BE2C (cell line): ENCODE results near the gene KIAA1217.

Source experiments
- DNase-seq: peaks from one replicate; pipeline ENCODE4 v3.0.0-alpha.2; 2020
- H3K27me3 ChIP-seq: fragments of 250-450 bp; sonication (Bioruptor Pico); 2 replicates; pipeline ENCODE4 v1.5.1; 2020; ENCODE audit warnings: mild to moderate bottlenecking
- H3K36me3 ChIP-seq: fragments of 250-450 bp; sonication (Bioruptor Pico); 2 replicates; pipeline ENCODE4 v1.5.1; 2020; ENCODE audit warnings: mild to moderate bottlenecking
- H3K4me1 ChIP-seq: fragments of 250-450 bp; sonication (Bioruptor Pico); 2 replicates; pipeline ENCODE4 v1.5.1; 2020
- H3K4me3 ChIP-seq: 2 replicates; pipeline ENCODE4 v1.5.1; 2011; ENCODE audit warnings: low read depth, low read length
- H3K9me3 ChIP-seq: fragments of 250-450 bp; sonication (Bioruptor Pico); 2 replicates; pipeline ENCODE4 v1.5.1; 2020
- TF ChIP-seq, protein P1 (sequence below): IDR thresholded peaks from 2 replicates; pipeline ENCODE4 v1.5.1; 2012; ENCODE audit warnings: mild to moderate bottlenecking, low read depth, low read length

KIAA1217 gene

DNA sequence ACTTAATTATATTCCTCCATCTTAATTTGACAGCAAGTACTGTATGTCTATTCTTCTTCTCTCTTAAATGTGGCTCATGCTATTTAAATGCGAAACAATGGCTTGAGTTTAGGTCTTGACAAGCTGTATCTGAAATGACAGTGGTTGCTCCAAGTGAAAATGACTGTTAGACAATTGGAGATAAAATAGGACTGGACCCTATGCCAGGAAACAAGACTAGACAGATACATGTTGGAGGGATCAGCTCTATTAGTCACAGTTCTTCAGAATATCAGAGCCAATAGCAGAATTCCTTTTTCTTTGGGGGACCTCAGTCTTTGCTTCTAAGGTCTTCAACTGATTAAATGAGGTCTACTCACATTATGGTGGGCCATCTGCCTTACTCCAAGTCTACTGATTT, 25.8 kb downstream of the KIAA1217 start:
- Histone ChIP-seq H3K27me3 (no peaks in the 10 kb centered on the region), H3K36me3 (no peaks in the 10 kb centered on the region), H3K4me3 (no peak overlapping the region), H3K4me1 (no peaks in the 10 kb centered on the region), H3K9me3 (no peaks in the 10 kb centered on the region)
- TF ChIP-seq, protein P1, sequence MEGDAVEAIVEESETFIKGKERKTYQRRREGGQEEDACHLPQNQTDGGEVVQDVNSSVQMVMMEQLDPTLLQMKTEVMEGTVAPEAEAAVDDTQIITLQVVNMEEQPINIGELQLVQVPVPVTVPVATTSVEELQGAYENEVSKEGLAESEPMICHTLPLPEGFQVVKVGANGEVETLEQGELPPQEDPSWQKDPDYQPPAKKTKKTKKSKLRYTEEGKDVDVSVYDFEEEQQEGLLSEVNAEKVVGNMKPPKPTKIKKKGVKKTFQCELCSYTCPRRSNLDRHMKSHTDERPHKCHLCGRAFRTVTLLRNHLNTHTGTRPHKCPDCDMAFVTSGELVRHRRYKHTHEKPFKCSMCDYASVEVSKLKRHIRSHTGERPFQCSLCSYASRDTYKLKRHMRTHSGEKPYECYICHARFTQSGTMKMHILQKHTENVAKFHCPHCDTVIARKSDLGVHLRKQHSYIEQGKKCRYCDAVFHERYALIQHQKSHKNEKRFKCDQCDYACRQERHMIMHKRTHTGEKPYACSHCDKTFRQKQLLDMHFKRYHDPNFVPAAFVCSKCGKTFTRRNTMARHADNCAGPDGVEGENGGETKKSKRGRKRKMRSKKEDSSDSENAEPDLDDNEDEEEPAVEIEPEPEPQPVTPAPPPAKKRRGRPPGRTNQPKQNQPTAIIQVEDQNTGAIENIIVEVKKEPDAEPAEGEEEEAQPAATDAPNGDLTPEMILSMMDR: no peak
- no peak for DNase-seq

DNA sequence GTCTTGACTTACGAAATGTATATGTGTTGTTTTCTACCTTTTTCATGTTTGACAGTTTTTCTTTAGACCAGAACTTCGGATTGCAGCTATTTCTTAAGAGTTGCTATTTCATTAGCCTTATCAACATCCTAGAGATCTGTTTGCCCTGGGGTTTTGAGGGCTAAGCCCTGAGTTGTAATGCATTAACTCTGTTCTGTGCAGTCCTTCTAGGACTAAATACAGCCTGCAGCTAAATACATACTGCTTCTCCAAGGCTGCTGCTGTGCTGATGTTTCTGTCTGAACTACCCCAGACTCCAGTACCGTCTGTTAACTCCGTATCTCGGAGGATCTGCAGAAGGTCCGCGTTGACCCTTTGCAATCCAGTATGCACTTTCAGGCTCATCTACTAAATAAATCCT, 26.5 kb downstream of the KIAA1217 start:
- TF ChIP-seq, protein P1: no peak
- Histone ChIP-seq H3K4me1 (no peaks in the 10 kb centered on the region), H3K27me3 (no peaks in the 10 kb centered on the region), H3K4me3 (no peak overlapping the region), H3K36me3 (no peaks in the 10 kb centered on the region), H3K9me3 (no peaks in the 10 kb centered on the region)
- DNase-seq: no peak

DNA sequence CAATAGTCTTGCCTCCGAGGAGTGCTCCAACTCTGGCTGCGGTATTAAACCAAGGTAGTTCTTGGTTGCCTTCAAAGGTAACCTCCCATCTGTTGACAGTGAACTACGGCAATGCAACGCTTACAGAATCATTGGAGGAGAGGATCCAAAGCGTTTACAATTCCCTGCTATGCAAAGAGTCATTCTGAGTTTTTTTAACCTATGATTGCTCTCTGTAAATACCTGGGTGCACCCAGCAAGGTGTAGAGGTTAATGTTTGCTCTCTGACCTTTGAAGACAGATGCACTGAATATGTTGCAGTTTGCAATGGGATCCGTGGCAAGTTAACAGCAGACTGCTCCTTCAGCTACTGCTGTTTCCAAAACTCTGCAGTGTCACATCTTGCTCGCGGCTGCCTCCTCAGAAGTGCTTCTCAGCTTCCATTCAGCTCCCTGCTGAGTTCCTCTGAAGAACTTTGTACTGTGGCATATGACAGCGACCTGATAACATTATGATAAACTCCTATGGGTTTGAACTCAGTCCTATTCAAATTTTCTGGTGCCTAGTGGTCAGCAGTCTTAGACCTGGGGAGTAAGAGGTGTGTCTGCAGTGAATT, 29.0 kb downstream of the KIAA1217 start:
- H3K4me1 ChIP-seq: no peaks in the 10 kb centered on the region
- no peaks in the 10 kb centered on the region for H3K36me3 ChIP-seq
- no peaks in the 10 kb centered on the region for H3K27me3 ChIP-seq
- TF ChIP-seq, protein P1: no peak
- H3K9me3 ChIP-seq: no peaks in the 10 kb centered on the region
- no peak for DNase-seq
- H3K4me3 ChIP-seq: no peak overlapping the region

DNA sequence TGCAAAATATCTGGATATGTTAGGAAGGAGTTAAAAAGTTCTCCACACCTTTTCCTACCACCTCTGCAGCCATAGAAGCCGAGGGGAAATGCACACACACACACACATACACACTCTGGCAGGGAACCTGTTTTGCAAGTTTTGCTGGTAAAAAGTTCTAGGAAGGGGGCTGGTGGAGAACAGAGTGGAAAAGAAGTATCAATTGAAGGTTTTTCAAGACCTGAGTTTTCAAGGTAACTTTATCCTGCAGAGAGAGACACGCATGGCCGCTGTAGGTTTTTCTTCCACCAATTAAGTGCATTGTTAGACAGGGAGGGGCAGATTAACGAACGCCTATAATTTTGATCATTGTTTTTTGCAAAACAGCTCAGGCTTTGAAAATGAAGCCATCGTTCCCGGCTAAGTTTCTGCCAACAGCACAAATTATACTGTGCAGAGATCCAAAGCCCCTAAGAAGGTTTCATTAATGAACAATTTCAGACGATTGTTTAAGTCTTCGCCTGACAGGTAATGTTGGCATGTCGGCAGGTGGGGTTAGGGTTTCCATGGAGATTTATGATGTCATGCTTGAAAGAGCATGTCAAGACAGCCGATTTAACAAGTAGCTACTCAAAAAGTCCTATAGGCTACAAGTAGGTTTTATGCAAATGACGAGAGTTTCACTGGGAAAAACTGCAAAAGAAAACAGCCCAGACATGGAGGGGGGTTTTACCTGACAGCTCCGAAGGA, 29.7 kb downstream of the KIAA1217 start:
- Histone ChIP-seq H3K36me3 (no peaks in the 10 kb centered on the region), H3K27me3 (no peaks in the 10 kb centered on the region), H3K4me3 (no peak overlapping the region), H3K9me3 (no peaks in the 10 kb centered on the region), H3K4me1 (no peaks in the 10 kb centered on the region)
- TF ChIP-seq, protein P1: no peak
- no peak for DNase-seq

DNA sequence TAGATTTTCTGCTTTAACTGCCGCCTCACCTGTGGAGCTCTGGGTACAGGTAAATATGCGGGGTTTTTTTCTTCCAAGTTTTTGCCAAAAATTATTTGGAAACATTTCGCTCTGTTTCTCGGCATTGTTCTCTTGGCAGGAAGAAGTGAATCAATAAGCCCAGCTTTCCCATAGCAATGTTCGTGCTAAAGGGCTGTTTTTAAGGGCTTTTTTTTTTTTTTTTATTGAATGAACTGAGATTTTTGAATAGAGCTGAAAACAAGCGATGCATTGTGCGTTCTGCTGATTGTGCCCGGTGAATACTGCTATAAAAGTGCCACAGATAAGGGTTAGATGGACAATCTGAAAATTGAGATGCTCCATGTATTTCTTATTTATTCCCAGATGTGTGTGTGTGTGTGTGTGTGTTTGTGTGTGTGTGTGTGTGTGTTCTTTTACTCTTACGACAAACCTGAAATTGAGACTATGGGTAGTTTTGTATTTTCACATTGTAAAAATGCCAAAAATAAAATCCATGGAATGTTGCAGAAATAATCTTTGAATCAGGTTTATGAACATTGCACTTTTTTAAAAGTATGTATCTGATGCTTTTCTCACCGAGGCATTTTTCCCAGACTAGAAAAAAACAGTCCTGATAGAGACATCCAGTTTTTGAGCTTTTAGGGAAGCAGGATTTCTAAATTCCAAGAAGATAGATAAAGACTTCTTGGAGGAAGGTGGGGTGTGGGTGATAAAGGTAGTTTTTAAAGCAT, 30.5 kb downstream of the KIAA1217 start:
- Histone ChIP-seq H3K4me1 (no peaks in the 10 kb centered on the region), H3K4me3 (no peak overlapping the region)

More for the DNA sequence above, 30.5 kb downstream of the KIAA1217 start:
- H3K27me3 ChIP-seq: no peaks in the 10 kb centered on the region
- TF ChIP-seq, protein P1: no peak
- no peaks in the 10 kb centered on the region for H3K9me3 ChIP-seq
- H3K36me3 ChIP-seq: no peaks in the 10 kb centered on the region
- DNase-seq: no peak
